Mucosa of rectum (tissue), 2 donors: ENCODE data around the gene ROBO2.

Source experiments
- H3K27ac ChIP-seq, 2 donors: one replicate each; pipeline ENCODE4 v1.7.0; 2013; ENCODE audit warnings: inconsistent platforms in 2 of 2, low read depth in 2 of 2, low read length in 2 of 2
- H3K27me3 ChIP-seq, 2 donors: one replicate each; pipeline ENCODE4 v1.7.0; 2013; ENCODE audit warnings: low read length in 2 of 2; ENCODE audit not compliant: control insufficient read depth in 2 of 2, insufficient read depth in 2 of 2
- H3K36me3 ChIP-seq, 2 donors: one replicate each; pipeline ENCODE4 v1.7.0; 2013; ENCODE audit warnings: low read length in 2 of 2; ENCODE audit not compliant: control insufficient read depth in 2 of 2, insufficient read depth in 2 of 2
- H3K4me1 ChIP-seq, 2 donors: one replicate each; pipeline ENCODE4 v1.7.0; 2013; ENCODE audit warnings: low read length in 2 of 2, mild to moderate bottlenecking in 1 of 2; ENCODE audit not compliant: control insufficient read depth in 2 of 2, insufficient read depth in 2 of 2
- H3K4me3 ChIP-seq, 2 donors: one replicate each; pipeline ENCODE4 v1.7.0; 2013; ENCODE audit warnings: low read length in 2 of 2
- H3K9ac ChIP-seq, 2 donors: one replicate each; pipeline ENCODE4 v1.7.0; 2013; ENCODE audit warnings: low read length in 2 of 2, low read depth in 1 of 2, mild to moderate bottlenecking in 1 of 2
- H3K9me3 ChIP-seq, 2 donors: one replicate each; pipeline ENCODE4 v1.7.0; 2013; ENCODE audit warnings: low read length in 2 of 2; ENCODE audit not compliant: control insufficient read depth in 2 of 2
- donor health status: healthy.
- donor health status: Normal muscosa, but diverticular disease.

The ROBO2 gene

GRCh38 chr3:77687545-77687944, 647.6 kb downstream of the ROBO2 start:
- no peaks in the 10 kb centered on the region for H3K27me3 ChIP-seq
- no peaks in the 10 kb centered on the region for H3K36me3 ChIP-seq
- no peaks in the 10 kb centered on the region for H3K9me3 ChIP-seq
- no peak overlapping the region for H3K4me3 ChIP-seq
- H3K4me1 ChIP-seq: no peaks in the 10 kb centered on the region
- no peak overlapping the region for H3K27ac ChIP-seq
- no peak overlapping the region for H3K9ac ChIP-seq

GRCh38 chr3:77690284-77690845, 650.5 kb downstream of the ROBO2 start:
- Histone ChIP-seq H3K27ac (no peak overlapping the region), H3K36me3 (no peaks in the 10 kb centered on the region), H3K9ac (no peak overlapping the region), H3K4me1 (no peaks in the 10 kb centered on the region), H3K27me3 (no peaks in the 10 kb centered on the region), H3K9me3 (no peaks in the 10 kb centered on the region), H3K4me3 (no peak overlapping the region)

GRCh38 chr3:77693147-77693546, 653.2 kb downstream of the ROBO2 start:
- Histone ChIP-seq H3K27ac (no peak overlapping the region), H3K27me3 (no peaks in the 10 kb centered on the region), H3K36me3 (no peaks in the 10 kb centered on the region), H3K4me1 (no peaks in the 10 kb centered on the region), H3K9me3 (no peaks in the 10 kb centered on the region), H3K4me3 (no peak overlapping the region), H3K9ac (no peak overlapping the region)

- Histone ChIP-seq H3K4me3 (no peak overlapping the region), H3K9me3 (no peaks in the 10 kb centered on the region), H3K27ac (no peak overlapping the region), H3K9ac (no peak overlapping the region), H3K36me3 (no peaks in the 10 kb centered on the region), H3K4me1 (no peaks in the 10 kb centered on the region), H3K27me3 (no peaks in the 10 kb centered on the region)
These were observed 659.3 kb downstream of the ROBO2 start for GRCh38 chr3:77699125-77699691.
